ENCODE measurements around the gene ADAP1. TPM values are rescaled to one million over a fixed set of nuclear protein-coding genes. Genes with fewer than 3 reads are reported as not detected.

Gene ADAP1
- polyA plus RNA-seq, 1 donor (not counting 4 experiments of a cell fraction or from before 2014, with no cell fraction given), result 4.3 TPM

- H3K27ac ChIP-seq (ENCODE audit: control insufficient read depth, insufficient read depth, low read length), result no peak overlapping the region
- peaks cover 37% of the 10 kb centered on the region for H3K27me3 ChIP-seq (ENCODE audit: control insufficient read depth, extremely low read depth, insufficient read depth, low read length)
- H3K9ac ChIP-seq (ENCODE audit: control insufficient read depth, extremely low read depth, insufficient read depth, low read length), result no peak overlapping the region
- TF ChIP-seq CTCF (optimal IDR thresholded peaks at IDR 0.05 in 1 of 3, IDR thresholded peaks at IDR 0.05 in 1 of 3, conservative IDR thresholded peaks at IDR 0.05 in 1 of 3; ENCODE audit: extremely low read depth in 1 of 3, insufficient read depth in 2 of 3, low read length in 3 of 3) (no peak), EZH2 (IDR thresholded peaks at IDR 0.05; ENCODE audit: low read length) (no peak)
- H3K9me1 ChIP-seq (ENCODE audit: control insufficient read depth, extremely low read depth, insufficient read depth, low read length), result no peaks in the 10 kb centered on the region
- DNase-seq (ENCODE audit: low read depth, low spot score) (no peak), FAIRE-seq (no peak)
- H3K4me3 ChIP-seq (ENCODE audit: control insufficient read depth in 2 of 3, extremely low read depth in 1 of 3, insufficient read depth in 2 of 3, low read depth in 1 of 3, low read length in 3 of 3), result no peak overlapping the region
- peaks cover 2% of the 10 kb centered on the region for H3K4me1 ChIP-seq (ENCODE audit: control insufficient read depth, extremely low read depth, insufficient read depth, low read length)
- no peaks in the 10 kb centered on the region for H4K20me1 ChIP-seq (ENCODE audit: control insufficient read depth, extremely low read depth, insufficient read depth, low read length)
- dilution Hi-C loops (cut with MboI; ENCODE audit: extremely low pct_ligation_motif_present, low sequenced_read_pairs), result no loop called here
- no peak overlapping the region for H3K4me2 ChIP-seq (ENCODE audit: control insufficient read depth, extremely low read depth, insufficient read depth, low read depth, low read length)
- no peaks in the 10 kb centered on the region for H3K79me2 ChIP-seq (ENCODE audit: control insufficient read depth, insufficient read depth, low read length)
- no peak overlapping the region for H2AFZ ChIP-seq (ENCODE audit: control insufficient read depth, low read length)
- no peaks in the 10 kb centered on the region for H3K36me3 ChIP-seq (ENCODE audit: control insufficient read depth in 2 of 2, extremely low read depth in 1 of 2, insufficient read depth in 2 of 2, low read length in 2 of 2)
- no peaks in the 10 kb centered on the region for H3K9me3 ChIP-seq (ENCODE audit: control insufficient read depth, low read depth, low read length)
These were observed 31.6 kb upstream of the ADAP1 start for GRCh38 chr7:985915-986741.

- Histone ChIP-seq H3K9me3 (ENCODE audit: control insufficient read depth, low read depth, low read length) (no peaks in the 10 kb centered on the region), H3K36me3 (ENCODE audit: control insufficient read depth in 2 of 2, extremely low read depth in 1 of 2, insufficient read depth in 2 of 2, low read length in 2 of 2) (no peaks in the 10 kb centered on the region), H3K4me1 (ENCODE audit: control insufficient read depth, extremely low read depth, insufficient read depth, low read length) (peaks cover 2% of the 10 kb centered on the region), H4K20me1 (ENCODE audit: control insufficient read depth, extremely low read depth, insufficient read depth, low read length) (no peaks in the 10 kb centered on the region), H3K27ac (ENCODE audit: control insufficient read depth, insufficient read depth, low read length) (no peak overlapping the region), H3K4me2 (ENCODE audit: control insufficient read depth, extremely low read depth, insufficient read depth, low read depth, low read length) (no peak overlapping the region), H3K27me3 (ENCODE audit: control insufficient read depth, extremely low read depth, insufficient read depth, low read length) (peaks cover 30% of the 10 kb centered on the region), H3K9ac (ENCODE audit: control insufficient read depth, extremely low read depth, insufficient read depth, low read length) (no peak overlapping the region), H3K4me3 (ENCODE audit: control insufficient read depth in 2 of 3, extremely low read depth in 1 of 3, insufficient read depth in 2 of 3, low read depth in 1 of 3, low read length in 3 of 3) (no peak overlapping the region), H3K9me1 (ENCODE audit: control insufficient read depth, extremely low read depth, insufficient read depth, low read length) (no peaks in the 10 kb centered on the region), H3K79me2 (ENCODE audit: control insufficient read depth, insufficient read depth, low read length) (no peaks in the 10 kb centered on the region), H2AFZ (ENCODE audit: control insufficient read depth, low read length) (no peak overlapping the region)
- TF ChIP-seq EZH2 (IDR thresholded peaks at IDR 0.05; ENCODE audit: low read length), result no peak
- no peak for TF ChIP-seq CTCF (optimal IDR thresholded peaks at IDR 0.05 in 1 of 3, IDR thresholded peaks at IDR 0.05 in 1 of 3, conservative IDR thresholded peaks at IDR 0.05 in 1 of 3; ENCODE audit: extremely low read depth in 1 of 3, insufficient read depth in 2 of 3, low read length in 3 of 3)
- no peak for DNase-seq (ENCODE audit: low read depth, low spot score)
- dilution Hi-C loops (cut with MboI; ENCODE audit: extremely low pct_ligation_motif_present, low sequenced_read_pairs), result no loop called here
- no peak for FAIRE-seq
These were observed 30.6 kb upstream of the ADAP1 start for GRCh38 chr7:985127-985416.

All from keratinocyte (primary cell).